Activated effector memory CD4-positive, alpha-beta T cell treated with Interleukin-2 at 50 U/mL for 16 hours (primary cell): ENCODE results near the gene PPM1H.

ENCODE experiments used
- DNase-seq: peaks from one replicate; pipeline ENCODE4 v3.0.0-alpha.2; 2020

PPM1H gene

DNA sequence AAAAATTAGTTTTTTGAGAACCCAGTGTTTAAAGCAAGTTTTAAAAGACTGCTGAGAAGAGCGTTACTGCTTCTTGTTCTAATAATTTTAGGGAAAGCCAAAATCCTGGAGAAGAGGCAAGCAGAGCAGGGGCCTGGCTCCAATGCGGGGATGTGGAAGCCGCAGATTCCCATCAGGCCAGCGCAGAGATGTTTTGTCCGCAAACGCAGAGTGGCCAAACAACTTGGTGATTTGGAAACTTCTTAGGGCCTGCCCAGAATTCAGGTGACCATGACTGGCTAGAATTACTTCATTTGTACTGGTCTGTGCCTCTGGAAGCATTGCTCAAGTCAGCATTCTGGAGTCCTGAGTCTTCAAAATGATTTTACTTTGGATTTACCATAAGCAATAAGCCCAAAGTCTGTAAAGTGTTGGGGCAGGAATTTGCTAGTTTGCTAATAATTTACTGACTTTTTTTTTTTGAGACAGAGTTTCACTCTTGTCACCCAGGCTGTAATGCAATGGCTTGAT, 208.4 kb downstream of the PPM1H start:
- DNase-seq: no peak

DNA sequence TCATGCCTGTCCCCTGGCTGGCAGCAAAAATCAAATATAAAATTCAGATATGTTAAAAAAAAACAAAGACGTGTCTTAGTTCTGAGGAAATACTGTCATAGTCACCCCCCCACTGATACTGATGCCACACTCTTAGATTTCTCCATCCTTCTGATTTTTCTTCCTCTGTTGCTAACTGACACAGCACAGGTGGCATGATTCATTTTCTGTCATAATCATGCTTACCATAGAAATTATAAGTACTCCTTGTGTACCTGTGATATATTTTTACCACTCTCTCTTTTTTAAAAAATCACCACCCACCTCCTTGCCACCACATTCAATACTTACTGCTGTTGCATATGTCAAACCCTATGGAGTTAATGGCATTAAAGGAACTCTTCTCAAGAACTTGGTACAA, 209.2 kb downstream of the PPM1H start:
- no peak for DNase-seq

DNA sequence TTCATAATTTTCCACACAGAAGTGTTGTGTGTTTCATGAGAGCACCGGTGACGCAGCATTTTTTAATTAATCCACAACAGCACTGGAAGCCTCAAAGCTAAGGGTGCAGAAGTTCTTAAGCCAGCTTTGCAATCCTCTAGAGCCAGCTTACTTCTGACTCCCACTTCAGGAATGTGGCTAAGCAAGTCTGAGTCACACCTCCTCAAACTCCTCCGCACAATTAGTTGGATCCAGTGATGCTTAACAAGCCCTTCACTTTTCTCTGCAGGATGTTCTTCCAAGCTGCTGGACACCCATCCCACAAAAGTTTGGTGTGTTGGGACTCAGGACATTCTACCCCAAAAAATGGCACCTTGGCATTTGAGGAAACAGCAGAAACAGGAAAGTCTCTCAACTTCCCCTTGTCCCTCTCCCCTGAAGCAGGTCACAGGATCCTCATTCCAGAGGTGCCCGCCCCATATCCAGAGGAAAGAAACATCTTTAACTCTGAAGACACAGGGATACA, 210.0 kb downstream of the PPM1H start:
- no peak for DNase-seq

DNA sequence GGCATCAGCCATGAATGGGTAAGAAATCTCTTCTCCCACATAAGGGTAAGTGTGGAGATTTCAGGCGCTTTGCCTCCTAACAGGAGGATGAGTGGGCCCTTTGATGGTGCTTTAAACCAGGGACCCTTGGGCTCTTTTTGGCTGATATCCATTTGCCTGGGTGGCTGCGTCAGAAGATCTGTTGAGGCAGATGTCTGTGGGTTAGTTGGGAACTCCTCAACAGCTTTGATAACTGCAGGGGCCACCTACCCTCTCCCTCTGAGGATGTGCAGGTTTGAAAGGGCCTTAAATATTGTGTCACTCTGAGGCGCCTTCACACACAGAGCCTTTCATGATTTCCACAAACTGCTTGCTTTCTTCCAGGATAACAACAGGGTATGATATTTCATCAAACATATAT, 210.7 kb downstream of the PPM1H start:
- DNase-seq: no peak

DNA sequence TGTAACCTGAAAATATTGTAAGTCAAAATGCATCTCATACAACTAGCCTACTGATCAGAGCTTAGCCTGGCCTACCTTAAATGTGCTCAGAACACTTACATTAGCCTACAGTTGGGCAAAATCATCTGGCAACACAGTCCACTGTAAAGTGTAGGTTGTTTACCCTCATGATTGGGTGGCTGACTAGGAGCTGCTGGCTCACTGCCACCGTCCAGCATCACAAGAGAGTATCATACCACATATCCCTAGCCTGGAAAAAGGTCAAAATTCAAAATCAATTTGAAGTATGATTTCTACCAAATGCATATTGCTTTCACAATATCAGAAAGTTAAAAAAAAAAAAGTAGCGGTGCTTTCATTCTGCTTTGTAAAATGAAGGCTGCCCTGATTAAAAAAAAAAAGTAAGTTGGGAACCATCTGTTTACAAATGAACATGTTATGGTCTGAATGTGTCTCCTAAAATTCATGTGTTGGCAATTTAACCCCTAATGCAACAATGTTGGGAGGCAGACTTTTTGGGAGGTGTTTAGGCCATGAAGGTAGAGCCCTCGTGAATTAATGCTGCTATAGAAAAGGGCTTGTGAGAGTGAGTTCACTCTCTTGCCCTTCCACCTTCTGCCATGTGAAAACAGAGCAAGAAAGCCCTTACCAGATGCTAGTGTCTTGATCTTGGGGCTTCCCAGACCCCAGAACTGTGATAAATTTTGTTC, 211.8 kb downstream of the PPM1H start:
- no peak for DNase-seq

DNA sequence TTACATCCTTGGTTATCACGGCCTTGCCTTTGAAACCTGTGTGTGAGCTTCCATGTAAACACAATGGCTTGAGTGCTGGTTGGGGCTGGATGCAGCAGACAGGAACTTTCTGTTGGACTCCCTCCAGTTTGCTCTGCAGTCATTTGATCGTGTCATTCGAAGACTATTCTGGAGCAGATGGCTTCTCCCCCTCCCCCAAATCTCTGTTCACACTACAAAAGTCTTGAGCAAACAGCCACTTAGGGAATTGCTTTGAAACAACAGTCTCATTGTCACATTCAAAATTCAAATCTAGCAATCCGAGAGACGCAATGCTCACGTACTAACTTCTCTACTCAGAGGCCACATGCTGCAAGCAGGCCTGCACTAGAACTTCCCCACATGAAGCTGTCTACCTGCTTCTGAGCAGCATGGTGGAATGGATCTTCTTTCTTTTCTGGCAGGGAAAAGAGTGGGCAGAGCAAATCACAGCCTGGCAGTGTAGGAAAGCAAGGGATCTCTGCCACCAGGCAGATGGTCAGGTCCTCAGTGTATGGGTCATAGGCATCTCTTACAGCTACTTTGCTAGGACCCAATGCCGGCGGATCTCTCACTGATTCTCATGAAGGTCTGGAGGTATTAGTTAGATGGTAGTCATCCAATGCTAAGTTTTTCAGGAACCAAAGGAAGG, 214.2 kb downstream of the PPM1H start:
- no peak for DNase-seq

DNA sequence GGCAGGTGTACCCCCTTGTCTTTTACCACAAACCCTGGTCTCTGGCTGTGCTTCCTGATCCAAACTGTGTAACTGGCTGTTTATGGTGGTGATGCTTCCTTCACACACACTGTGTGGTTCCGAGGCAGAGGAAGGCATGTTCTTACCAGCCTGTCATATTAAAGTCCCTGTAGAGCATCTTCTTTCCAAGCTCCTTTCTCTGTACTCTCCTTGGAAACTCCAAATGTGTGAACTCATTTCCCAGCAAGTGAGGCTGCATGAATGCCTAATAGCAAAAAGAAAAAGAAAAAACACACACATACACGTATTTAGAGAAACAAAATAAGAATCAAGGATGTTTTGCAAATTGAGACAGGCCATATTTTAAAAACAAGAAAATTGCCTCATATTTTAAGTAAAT, 214.9 kb downstream of the PPM1H start:
- DNase-seq: no peak

DNA sequence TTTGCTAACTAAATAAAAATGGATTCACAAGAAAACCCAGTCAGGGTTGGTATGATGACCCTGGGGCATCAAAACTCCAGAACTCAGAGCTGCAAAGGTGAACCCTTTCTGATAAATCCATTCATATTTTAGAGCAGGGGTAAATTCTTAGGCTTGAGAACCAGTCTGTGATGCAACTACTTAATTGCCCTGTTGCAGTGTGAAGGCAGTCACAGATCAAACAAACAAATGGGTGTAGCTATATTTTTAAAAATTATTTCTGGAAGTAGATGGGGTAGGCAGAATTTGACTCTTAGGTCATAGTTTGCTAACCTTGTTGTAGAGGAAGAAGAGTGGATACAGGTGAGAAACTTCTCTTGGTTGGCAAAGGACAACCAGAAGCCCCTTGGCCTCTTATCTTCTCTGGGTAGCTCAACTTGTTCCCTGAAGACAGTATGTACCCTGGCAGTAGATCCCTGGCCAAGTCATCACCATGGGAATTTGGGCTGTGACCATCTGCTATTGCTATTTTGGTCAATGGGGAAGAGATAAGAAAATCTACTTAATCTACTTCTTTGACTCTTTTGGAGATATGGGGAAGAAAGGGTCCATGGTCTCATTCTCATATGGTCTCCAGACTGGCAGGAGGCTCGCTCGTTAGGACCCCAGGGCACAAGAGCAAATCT, 216.1 kb downstream of the PPM1H start:
- no peak for DNase-seq

DNA sequence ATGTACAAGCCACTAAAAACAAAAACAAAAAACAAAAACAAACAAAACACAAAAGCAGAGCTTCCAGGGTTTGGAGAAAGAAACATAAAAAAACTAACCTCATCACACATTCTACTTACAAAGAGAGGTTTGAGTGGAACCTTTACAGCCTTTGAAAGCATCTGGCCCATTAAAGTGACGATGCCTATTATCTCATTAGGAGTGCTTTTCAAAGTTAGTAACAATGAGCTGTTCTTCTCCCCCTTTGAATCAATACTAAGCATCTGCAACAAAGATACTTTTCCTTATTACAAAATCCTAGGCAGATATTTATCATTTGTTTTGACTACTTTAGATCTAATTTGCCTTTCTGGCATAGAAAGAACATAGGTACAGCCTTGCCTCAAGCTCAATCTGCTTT, 217.3 kb downstream of the PPM1H start:
- no peak for DNase-seq

DNA sequence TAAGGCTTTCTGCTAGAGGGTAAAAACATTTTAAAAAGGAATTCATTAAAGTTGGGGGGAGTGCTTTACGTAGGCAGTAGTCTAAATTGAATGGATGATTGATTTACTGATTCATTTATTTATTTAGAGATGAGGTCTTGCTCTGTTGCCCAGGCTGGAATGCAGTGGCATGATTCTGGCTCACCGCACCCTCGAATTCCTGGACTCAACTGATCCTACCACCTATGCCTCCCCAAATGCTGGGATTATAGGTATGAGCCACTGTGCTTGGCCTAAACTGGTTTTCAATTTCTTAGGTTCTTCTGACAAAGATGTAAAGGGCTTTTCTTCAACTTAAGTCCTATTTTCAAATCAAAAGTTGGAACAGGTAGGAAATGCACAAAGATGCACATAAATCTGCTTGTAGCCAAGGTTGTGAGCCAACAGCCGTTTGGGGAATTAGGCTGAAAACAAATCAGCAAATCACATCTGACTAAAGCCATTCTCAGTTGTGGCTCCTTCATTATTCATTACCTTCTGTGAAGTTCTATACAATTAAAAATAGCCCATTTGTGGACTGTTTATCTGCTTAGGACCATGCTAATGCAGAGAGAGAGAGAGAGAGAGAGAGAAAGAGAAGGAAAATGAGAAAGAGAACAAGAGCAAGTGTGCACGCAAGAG, 218.0 kb downstream of the PPM1H start:
- no peak for DNase-seq

DNA sequence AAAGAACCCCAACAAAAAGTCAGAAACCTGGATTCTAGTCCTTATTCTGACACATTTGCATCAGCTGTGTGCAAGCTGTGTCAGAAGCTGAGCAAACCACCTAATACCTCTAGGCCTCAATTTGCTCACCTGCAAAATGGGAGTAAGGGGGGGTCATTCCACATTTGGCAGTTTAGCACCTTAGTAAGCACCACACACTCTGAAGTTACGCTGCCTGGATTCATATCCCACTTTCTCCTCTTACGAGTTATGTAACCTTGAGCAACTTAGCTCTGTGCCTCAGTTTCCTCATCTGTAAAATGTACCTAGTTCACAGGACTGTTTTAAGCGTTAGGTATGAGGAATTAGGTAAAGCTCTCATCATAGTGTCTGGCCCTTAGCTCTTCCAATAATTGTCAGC, 218.9 kb downstream of the PPM1H start:
- no peak for DNase-seq

DNA sequence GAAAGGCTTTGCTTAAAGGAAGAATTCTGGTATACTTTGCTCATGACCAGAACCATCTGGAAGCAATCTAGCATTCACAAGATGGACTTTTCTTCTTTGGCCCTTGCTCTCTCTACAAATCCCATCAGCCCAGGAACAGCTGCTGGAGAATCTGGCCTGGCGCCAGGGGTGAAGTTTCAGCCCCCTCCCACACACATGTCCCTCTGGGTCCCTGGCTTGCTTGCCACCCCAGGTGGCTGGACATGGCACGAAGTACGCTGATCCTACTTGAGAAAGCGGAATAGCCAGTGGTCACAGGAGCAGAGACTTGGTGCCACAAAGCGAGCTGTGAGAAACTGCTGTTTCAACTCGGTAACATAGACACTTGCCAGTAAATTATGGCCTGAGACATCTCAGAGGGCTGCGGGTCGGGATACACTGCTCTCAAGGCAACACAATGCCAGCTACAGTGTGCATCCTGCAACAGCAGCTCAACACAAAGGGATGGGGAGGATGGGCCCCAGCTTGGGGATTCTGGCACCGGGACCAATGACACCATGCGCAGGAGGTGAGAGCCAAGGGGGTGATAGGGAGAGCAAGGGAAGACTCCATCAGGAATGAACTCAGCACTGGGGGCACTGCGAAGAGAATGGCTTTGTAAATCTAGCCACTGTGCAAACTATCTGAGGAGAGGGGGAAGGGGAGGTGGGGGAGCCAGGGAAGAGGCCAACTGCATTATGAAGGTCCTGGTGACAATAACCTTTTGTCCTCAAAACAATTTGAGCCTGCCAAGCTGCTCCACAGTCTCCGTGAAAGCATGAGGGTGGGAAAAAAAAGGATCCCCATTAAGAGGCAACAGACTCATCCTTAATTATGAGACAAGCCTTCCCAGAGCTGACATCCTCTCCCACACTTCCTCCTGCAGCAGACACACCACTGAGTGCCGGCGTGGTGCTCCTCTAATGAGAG, 219.9 kb downstream of the PPM1H start:
- no peak for DNase-seq

DNA sequence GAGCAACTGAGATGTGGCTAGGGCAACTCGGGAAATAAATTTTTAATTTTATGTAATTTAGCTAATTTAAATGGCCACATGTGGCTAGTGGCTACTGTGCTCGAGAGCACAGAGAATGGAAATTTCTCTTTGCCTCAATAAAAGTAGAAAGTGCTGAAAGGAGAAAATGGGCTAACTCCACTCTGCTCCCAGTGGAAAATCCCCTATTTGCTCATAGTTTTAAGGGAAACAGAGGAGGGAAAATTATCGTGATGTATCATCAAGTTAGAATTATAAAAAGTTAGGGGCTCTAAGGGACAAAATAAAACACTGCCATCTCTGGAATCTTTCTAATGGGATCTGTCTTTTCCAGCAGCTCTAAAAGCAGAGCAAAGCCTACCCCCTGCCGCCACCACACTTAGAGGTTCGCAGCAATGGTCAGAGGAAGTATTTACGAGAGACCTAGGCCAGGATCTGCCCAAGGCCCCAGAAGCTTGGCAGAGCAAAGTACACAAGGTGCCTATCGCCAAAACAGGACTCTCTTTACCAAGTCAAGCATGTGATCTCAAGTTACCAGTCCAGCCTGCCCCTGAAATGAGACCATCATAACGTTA, 220.7 kb downstream of the PPM1H start:
- DNase-seq: no peak

DNA sequence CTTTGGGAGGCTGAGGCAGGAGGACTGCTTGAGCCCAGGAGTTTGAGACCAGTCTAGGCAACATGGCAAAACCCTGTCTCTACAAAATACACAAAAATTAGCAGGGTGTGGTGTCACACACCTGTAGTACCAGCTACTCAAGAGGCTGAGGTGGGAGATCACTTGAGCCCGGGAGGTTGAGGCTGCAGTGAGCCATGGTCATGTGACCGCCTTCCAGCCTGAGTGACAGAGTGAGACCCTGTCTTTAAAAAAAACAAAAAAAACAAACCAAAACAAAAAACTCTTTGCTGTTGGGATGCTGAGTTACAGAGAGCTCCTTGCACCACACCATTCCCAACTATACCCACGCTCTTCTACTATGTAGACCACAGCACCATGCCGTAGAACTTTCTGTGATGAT, 221.2 kb downstream of the PPM1H start:
- DNase-seq: no peak

DNA sequence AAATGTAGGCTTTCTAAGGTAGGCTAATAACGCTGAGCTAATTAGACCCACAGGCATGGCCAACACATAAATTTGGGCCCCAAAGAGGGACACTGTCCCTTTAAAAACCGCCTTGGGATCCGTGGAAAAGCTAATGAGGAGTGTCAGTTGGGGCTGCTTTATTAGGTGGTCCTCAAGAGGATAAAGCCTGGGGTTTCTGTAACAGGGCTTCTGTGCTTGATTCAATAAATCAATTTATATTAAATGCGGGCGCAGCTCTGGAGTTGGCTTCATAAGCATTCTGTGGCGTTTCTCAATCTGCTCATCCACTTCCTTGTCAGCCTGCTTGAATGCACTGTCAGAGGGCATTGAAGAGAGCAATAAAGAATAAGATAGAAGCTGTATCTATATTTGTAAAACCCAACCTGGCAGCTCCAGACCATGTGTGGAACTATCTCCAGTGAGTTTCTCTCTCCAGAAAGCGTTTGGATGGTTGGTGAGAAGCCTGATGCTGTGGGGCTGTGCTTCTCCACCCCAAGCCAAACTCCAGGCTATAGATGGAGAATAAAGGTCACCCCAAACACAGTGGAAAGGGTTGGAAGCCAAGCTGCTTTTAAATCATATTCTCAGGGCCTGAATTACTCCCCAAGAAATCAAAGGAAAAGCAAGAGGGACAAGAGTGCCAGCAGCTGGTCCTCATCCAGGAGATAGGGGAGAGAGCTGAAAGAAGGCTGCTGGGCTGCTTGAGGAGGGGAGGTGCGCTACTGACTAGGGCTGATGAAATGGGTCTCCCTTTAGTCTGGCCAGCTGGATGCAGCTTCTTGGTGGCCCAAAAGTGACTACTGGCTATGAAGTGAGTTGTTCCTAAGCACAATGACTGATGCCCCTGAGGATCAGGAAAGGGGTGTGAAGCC, 222.0 kb downstream of the PPM1H start:
- no peak for DNase-seq

DNA sequence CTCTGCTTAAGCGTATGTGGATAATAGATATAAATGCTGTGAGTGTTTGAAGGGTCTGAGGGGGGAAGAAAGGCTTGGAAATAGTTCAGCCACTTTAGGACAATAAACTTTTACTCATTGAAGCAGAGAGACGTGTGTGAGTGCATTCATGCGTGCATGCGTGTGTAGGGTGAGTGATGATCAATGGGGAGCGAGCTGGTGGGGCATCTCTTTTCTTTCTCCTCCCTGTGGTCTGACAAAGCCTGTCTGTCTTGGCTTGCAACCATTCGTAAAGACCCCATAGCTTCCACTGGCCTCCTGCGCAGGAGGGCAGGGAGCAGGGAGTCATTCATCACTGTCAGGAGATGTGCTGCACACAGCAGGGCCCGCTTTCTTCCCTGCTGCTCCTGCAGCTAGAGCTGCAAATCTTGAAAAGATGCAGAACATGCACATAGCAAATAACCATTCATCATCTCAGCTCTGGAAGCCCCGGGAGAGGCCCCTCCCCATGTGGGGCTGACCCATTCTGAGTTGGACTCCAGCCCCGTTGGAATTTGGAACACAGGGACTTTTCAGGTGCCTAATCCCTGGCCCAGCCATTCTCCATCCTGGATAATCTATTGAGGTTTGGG, 223.2 kb downstream of the PPM1H start:
- DNase-seq: no peak

DNA sequence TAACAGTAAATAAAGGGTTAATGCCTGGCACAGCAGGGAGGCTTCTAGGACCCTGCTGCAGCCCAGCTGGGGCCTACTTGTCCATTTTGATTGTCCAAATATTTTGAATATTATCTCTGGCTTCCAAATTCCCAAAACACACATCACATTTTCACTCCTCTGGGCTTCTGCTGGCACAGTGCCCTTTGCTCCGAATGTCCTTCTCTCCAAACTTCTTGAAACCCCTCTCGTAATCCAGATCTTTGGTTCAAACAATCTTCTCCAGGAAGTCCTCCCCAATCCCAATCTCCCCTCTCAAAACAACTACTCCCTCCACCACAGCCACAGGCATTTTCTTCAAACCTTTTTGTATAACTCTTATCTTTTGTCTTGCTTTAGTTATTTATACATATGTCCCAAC, 225.6 kb downstream of the PPM1H start:
- DNase-seq: no peak

DNA sequence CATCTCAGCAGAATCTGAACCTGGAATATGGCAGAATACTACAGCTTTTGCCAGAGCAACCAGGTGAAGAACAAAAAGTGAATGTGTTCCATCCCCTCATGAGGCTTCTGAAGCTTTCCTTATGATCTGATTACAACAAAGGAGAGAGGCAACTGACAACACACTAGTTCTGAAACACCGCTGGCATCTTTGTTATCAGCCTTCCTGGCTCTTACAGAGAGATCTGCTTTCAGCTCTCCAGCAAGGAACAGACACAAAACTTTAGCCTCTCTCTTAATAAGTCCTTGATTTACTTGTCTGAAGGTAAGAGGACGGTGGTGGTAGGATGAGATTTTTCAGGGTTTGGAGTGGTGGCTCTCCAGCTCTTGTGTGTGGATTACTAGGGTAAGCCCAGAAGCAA, 227.0 kb downstream of the PPM1H start:
- DNase-seq: no peak

DNA sequence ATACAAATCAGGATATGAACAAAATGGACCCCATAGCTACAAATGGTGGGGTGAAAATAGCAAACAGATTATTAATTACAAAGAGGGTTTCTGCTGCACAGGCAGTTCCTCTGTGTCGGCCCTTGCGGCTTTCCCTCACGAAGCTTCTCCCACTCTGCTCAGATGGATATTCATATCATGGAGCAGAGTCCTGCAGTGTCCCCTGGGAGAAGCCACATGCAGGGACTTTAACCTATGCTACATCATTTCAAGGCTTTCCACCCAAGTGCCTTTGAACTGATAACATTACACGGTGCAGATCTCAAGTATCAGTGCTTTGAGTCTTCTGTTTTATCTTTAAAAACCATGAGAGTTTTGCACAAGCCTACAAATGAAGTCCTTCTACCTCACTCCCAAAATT, 229.1 kb downstream of the PPM1H start:
- DNase-seq: no peak

DNA sequence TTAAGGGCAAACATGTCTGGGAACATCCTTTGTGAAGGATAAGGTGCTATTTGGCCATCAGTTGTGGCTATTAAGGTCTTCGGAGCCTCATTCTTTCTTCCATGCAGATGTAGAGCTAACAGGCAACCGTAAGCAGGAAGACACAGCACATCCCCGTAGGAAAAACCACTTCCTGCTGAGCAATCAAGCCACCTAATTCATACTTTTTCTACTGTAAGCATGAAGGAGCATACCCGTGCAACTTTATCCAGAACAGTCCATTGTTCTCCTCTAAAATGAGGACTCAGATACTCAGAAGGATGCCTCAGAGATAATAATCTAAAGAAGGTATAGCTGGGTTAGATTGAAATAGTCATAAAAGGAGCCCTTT, 232.0 kb downstream of the PPM1H start:
- no peak for DNase-seq
